Pons (tissue), 1 donor: ENCODE results near the gene LY86.
"Not testable (repeated sequence)": the region's sequence is repeated elsewhere in the genome, so short reads cannot be mapped to it uniquely, and the experiment has no call there.

Source experiments
- DNase-seq: peaks from one replicate; pipeline ENCODE4 v3.0.0-alpha.2; 2016; ENCODE audit warnings: low spot score

The LY86 gene

DNA sequence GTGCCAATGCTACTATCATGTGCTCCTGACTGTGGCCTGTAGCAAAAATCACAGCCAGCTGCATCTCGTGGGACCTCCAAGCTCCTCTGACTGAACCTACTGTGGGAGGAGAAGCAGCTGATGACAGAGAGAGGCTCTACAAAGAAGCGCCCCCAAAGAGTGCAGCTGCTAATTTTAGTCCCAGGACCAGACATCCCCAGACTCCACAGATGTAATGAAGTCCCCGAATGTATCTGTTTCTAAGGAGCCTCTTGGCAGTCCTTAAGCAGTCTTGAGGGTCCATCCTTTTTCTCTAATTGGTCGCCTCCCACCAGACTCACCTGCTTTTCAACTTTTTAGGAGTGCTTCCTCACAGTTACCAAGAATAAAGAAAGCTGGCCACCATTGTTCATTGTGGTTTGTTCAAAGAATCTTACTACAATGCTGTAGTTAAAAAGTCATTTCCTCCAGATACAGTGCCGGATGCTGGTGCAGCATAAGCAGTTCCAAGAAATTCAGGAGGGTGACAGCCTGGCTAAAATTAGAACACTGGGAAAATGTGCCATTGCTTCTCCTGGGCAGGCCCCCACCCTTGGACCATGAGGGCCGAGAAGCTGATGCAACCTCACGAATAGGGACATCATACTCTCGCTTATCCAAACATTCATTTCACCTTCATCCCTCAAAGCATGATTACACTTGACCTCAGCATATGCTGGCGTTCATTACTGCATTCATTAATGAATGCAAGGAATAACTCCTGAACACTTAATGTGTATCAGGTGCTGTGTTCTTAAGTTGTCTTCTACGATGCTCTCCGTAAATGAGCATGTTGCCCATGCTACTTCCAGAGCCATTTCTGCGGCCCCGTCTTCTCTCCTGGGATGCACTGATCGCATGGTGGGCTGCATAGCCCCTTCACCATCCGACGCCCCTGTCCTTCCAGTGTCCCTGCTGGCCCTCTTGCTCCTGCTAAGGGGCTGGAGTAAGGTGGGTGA, 66.4 kb downstream of the LY86 start:
- no peak for DNase-seq

DNA sequence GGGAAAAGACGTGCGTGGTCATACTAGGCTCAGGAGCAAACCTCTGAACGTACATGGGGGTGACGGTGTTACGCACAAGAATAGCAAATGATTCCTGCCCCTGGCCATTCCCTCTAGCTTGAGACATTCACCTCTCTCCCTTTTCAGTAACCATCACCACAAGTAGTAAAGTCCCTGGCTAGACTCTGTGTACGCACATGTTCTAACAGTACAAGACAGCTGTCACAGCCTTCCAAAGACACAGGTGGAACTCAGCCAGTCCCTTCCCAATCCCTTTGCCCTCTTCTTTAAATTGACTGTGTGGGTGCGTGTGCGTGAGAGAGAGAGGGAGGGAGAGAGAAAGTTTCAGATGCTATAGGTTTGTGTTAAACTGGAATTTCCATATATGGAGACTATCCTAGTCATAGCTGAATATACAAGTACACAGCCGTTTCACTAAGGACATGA, 67.3 kb downstream of the LY86 start:
- no peak for DNase-seq

DNA sequence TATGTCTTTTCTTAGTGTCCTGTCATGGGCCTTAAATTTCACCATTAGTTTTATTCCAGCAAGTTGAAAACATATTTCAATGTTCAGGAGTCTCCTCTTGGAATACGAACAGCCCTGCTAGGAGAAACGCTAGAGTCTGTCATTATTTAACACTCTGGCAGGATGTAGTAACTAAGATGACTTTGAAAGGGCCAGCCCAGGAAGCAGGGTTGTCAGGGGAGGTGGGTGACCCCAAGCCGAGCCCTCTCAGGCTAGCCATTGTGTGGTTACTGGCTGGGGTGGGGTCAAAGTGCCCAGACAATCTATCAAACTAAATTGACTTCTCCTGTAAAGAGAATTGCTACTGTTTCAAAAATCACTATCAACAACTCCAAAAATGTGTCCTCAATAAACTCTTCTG, 67.8 kb downstream of the LY86 start:
- no peak for DNase-seq

DNA sequence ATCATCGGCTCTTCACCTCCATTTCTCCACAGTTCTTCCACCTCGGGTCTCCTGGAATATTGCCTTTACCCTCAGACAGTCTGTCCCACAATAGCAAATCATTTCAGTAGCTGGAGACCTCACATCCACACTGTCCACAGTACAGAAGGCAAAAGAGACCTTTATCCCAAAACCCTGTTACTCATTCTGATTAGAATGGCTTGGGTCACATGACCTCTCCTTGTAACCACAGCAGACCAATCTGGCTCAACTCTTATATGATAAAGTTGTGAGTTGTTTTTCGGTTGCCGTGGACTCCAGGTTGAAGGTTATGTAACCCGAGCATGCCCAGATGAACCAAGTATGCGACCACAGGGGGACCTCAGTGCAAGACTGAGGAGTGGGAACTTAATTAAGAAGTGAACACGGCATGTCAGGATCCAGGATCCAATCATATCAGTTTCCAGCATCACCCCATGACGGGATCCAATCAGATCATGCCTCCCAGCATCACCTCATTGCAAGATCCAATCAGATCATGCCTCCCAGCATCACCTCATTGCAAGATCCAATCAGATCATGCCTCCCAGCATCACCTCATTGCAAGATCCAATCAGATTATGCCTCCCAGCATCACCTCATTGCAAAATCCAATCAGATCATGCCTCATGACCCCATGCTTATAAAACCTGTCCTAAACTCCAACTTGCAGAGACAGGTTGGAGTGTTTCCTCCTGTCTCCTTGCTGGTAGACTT, 68.7 kb downstream of the LY86 start:
- no peak for DNase-seq

DNA sequence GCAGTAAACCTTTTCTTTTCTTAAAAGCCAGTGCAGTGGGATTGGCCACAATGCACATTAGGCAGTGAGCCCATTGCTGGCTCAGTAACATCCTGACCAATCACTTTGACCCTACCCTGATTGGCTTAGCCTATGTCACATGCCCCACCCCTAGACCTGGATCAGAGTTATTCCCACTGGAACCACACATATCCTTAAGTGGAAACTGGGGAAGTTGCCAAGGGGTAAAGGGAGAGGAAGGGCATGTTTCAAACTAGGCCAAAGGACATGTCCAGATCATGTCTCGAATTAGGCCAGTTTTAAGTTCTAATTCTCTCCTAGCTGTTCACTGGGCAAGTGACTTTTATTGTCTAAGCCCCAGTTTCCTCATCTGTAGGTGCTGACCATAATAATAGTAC, 69.3 kb downstream of the LY86 start:
- DNase-seq: no peak

DNA sequence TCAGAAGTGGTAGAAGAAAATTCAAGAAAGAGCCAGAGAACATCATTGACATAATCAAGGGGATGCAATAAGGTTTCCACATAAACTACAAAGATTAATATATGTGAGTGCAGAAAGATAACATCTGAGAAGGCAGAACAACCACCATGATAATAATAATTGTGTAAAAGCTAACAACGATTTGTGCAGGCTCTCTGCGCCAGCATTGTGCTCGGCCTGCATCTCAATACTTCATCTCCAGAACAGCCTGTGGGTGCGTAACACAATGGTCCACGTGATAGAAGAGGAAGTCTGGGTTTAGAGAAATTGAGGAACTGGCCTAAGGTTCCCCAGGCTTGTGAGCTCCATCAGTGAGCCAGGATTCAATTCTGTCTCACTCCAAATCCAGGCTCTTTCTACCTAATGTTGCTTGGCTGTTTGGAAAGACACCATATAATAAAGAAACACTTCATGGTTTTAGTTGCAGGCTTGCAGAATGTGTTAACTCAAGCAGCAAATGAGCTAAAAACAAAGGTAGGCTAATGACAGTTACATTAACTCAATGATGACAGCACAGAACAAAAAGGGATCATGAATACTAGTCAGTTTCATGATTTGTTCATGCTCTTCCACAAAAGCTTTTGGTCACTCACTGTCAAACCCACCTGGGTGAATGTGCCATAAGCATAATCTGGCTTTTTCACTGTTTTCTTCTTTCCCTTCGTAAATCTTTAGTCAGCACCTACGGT, 71.2 kb downstream of the LY86 start:
- peak; percentile 86 for DNase-seq

DNA sequence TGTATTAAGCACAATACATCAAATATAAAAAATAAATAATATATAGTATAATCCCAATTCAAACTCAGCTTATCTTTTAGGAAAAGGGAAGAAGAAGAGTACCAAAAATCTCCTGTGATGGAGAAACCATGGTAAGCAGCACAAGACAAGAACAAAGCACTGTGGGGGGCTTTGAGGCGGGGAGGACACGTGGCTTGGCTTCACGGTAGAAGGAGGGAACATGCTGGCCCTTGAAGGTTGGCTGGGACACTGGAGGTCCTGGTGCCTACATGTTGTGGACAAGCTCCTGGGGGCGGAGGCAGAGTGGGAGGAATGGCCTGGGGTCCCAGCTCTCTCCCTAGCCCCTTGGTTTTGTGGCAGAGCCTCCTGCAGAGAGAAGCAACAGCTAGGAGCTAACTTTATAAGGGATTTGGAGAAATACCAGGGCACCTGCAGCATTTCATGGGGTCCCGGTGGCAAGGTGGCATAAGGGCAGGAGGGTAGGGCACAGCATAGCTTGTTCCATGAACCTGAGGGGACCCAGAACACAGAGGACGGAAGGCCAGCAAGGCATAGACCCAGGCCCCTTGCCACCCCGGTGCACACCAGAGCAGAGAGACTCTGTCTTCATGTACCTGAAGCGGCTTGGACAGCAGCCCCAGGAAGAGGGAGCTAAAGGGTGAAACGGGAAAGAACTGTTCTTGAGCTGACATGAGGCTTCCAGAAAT, 72.0 kb downstream of the LY86 start:
- DNase-seq: no peak

DNA sequence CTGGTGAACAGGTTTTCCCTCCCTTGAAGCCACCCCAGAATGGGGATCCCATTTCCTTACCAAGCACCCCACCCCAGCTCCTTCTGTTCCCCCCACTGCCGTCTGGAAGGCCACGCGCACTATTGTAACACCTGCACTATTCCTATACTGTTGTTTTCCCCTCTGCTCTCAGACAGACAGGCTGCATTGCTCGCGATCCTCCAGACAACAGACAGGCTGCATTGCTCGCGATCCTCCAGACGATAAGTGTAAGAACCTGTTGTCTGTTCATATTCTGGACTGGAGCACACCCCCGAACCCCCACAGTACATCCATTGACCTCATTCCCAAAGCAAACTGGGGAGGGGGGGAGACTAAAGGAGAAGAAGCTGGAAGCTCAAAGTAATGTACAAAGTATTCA, 72.7 kb downstream of the LY86 start:
- DNase-seq: no peak

DNA sequence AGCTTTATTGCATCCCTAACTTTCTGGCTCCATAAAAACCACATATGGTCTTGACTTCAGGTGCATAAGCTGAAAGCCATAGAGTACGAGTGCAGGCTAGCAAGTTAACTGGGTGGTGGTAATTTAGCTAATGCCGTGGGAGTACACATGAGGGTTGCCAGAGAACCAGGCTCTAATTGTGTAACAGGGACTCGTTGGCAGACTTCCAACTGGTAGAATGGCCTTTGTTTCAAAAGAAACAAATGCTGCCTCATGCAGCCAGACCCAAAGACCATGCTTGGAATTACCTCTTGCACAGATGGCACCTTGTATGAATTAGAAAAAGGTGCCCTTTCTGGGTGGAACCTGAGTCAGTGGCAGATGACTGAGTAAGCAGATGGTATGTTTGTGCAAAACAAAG, 73.2 kb downstream of the LY86 start:
- peak; percentile 79 for DNase-seq

DNA sequence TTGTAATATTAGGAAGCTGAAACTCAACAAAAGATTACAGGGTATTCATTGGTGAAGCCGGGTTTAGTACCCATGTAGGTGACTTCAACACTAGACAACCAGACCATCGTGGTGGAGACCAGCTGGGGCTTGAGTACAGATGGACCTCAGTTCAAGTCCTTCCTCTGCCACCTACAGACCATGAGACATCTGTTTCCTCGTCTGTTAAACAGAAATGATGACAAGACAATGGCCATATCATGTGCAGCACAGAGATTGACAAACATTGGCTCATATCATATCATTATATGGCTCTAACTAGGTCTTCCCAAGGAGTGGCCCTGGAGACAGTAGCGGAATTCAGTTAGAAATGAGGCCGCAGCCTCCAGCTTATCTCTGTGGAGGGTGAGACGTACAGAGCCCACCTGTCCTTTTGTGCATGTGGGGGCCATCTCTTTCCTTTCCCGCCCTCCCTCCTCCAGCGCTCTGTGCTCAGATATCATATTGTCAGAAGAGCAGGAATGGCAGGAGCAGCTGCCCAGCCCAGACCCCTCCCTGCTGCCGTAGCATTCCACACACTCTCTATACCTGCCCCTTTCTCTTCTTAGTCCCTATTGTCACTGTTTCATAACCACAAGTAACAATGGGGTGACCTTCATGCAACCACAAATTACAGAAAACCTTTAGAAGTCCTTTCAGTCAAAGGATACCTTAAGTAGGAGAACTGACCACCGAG, 75.1 kb downstream of the LY86 start:
- no peak for DNase-seq

DNA sequence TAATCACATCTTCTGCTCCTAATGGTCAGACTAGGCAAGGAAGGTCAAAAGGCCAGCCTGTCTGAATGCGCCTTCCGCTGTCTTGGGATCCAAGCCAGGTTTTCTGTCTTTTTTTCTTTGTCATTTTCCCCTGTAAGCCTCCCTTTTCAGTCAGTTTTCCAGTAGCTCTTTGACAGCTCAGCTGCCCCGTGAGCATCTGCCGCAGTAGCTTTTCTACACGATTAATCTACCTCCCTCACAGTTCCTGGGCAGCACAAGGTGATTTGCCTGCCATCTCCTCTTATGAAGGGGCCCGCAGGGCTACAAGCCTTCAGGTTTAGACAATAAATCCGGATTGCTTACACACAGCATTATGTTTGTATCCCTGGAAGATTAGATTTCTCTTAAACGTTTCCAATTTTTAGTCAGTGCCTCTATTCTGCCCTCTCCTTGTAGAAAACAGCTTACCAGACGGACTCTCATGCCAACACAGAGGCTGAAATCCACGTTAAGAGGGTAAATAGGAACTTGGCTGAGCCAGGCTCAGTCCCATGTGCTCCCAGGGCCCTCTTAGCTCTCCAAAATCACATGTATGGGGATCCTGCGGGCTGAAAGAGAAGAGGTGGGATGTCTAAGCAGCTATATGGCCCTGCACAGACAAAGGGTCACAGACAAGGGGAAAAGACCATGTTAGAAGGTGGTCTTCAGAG, 77.2 kb downstream of the LY86 start:
- DNase-seq: no peak

DNA sequence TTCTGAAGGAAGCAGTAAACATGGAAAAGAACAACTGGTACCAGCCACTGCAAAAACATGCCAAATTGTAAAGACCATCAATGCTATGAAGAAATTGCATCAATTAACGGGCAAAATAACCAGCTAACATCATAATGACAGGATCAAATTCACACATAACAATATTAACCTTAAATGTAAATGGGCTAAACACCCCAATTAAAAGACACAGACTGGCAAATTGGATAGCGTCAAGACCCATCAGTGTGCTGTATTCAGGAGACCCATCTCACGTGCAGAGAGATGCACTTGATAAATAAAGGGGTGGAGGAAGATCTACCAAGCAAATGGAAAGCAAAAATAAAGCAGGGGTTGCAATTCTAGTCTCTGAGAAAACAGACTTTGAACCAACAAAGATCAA, 81.6 kb downstream of the LY86 start:
- DNase-seq: not testable (repeated sequence)

DNA sequence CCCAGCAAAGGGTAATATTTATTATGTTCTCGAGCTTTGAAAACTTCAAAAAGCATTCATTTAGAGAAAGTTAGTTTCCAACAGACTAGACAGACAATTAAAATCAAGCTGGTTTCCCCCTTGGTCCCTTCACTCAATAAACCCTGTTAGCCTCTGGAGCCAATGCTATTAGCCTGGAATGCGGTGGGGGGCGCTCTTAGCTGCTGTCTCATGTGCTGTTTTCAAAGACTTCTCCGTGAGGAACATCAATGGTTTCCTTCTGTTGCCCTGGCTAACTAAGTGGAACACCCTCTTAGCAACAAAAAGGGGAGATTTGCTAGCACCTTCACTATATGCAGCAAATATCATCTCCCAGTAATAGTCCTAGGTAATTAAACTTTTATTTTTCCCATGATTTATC, 86.4 kb downstream of the LY86 start:
- no peak for DNase-seq

DNA sequence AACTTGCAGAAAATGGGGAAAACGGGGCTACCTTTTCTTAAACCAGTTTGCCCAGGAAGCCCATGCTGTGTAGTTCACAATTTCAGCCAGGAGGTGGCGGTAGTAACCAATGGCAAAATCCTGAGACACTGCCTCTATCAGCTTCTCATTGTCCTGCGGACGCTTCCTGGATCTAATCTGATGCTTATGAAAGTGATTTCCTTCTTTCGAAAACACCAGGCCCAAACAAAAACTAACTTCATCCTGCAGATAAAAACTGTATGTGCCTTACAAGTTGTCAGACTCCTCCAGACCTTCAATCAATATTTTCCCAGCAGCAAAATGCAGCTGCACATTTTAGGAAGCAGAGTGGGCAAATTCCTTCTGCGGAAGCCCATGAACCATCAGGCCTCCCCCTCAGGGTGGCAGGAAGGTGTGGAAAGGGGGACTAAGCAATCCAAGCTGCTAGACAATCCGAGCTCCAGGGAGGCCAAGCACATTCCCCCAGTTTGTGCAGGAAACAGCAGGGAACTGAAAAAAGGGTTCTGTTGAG, 88.5 kb downstream of the LY86 start:
- peak; percentile 86 for DNase-seq

DNA sequence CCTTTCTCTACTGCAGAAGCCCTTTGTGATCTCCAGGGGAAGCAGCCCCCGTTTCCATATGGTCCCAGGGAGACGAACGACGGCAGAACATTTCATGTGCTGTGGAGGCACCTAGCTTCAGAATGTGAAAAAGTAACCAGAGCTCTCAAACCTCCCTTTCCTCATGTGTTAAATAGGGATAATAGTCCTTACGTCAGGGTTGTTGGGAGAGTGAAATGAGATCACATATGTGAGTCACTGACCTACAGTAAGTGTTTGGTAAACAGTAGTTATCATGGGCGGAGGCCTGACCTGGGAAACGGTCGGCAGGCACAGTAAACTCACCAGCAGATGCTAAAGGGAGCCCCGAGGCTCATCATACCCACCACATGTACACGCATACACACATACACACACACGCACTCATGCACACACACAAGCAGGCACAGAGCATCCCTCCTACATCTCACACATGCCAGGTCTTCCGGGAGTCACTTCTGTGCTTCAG, 89.7 kb downstream of the LY86 start:
- no peak for DNase-seq

DNA sequence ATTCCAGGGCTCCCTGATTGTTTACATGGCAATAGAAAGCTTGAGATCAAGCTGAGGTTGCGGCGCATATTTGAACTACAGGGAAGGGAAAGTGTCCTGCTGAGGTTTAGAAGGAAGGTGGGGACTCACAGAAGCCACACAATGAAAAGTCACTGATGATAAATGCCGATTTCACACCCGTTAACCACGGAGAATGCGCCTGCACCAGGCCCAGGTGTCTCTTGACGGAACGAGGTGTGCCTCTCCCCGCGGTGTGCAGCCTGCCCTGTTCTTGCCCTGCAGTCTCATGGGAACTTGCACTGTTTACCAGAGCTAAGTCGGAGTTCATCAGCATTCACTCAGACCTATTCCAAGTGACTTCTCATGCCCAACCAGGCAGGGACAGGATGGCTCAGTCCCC, 90.3 kb downstream of the LY86 start:
- DNase-seq: no peak

DNA sequence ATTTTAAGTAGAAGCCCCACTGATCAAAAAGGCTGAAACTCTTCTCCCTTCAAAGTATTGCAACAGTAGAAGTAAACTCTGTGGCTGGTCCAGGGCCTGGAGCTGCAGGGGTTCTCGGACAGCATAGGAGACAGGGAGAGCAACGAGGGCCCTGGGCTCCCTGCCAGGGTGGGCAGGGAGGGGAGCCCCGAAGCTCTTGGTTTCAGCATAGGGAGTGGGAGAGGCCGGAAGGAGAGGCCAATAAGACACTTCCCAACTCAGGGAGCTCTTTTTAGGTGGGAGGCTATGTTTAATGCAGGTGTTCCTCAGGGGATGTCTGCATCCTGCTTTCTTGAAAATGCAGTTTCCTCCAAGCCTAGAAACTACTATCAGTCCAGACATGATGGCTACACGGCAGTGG, 91.1 kb downstream of the LY86 start:
- DNase-seq: no peak

DNA sequence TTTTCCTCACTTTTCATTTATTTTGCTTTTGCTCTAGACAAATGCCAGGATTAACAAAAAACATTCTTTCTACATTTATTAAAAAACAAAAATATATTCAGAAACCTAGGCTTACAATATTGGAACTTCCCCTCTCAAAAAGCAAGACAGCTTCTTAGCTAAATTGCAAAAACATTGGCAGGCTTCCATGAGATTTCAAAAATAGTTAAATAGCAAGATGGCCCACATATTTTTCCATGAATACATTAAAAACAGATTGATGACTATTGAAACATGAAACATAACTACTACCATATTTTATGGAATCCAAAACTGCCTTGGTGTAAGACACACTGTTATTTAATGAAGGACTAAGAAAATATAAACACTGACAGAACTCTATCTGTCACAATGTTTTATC, 92.0 kb downstream of the LY86 start:
- DNase-seq: no peak

DNA sequence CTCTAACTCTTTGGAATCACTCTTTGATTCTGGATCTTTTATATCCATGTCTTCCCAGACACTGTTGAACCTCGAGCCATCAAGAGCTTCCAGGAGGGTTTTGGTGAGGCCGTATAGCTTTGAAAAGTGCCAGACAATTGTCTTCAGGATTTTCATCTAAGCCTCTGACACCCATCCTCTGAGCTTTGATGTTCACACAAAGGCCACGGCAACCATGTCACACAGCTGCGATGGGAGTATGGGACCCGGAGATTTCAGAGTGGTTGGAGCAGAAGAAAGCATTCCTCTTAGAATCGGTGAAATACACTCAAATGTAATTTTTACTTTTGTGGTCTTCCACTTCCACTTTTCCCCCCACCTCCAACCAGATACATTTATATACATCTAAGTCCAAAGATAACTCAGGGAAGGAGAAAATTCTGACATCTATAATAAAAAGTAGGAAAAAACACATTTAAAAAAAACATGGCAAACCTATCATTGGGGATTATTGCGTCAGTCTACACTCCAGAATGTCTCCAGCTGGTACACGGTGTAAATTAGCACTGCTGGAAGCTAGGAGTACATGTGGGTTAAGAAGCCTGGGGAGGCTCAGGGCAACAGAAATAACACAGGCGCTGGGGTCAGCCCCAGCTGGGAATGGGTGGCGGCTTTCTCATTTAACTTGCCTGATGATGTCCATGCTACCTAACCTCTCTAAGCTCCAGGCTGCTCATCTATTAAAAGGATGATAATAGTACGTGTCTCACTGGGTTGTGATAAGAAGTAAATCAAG, 92.7 kb downstream of the LY86 start:
- DNase-seq: no peak
